HG03280 (cell line): ENCODE data around the gene UHMK1.
"Not testable (repeated sequence)": the region's sequence is repeated elsewhere in the genome, so short reads cannot be mapped to it uniquely, and the experiment has no call there.

ENCODE experiments used
- ATAC-seq: cut with Tn5 transposase; IDR thresholded peaks from one replicate; pipeline ENCODE4 v1.9.1; 2021; ENCODE audit warnings: mild to moderate bottlenecking, moderate library complexity; ENCODE audit not compliant: unreplicated experiment

UHMK1 gene

DNA sequence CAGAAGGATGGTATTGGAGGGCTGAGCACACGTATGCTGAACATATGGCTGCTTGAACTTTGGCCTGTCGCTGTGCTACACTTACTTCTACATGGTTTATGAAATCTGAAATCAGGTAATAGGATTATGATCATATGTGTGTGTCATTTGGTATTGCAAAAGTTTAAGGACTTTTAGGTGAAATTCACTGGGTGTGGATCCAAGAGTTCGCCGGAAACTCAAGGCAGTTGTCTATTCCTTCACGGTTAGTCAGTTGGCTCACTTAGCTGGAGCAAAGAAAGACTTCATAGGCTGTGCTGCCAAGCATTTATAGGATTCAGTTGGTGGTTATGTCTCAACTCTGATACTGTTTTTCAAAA lies 64.8 kb downstream of the UHMK1 start:
- ATAC-seq: no peak

DNA sequence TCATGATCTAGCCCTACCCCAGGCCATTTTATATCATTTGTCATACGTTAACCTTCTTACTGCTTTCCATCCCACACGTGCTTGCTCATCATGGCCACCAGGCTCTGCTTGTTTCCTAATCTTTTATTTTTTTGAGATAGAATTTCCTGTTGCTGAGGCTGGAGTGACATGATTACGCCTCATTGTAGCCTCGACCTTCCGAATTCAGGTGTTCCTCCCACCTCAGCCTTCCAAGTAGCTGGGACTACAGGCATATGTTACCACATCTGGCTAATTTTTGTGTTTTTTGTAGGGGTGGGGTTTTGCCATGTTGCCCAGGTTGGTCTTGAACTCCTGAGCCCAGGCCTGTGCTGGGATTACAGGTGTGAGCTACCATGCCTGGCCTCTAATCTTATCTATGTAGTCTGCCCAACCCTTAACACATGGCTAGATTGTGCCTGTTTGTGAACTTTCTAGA lies 67.2 kb downstream of the UHMK1 start:
- no peak for ATAC-seq

DNA sequence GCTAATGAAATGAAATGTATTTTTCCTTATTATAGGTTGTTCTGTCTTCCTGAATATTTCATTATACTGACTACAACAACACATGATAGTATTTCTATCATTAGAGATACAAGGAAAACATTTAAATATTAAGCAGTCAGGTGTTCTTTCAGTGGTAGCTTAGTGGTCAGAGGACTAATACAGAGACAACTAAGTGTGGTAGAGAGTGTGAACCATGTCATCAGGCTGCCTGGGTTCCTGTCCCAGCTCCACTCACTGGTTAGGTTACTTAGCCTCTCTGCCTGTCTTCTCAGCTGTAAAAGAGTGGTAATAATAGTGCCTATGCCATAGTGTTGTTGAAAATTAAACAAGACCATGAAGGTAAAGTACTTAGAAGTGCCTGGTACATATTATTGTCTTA lies 67.8 kb downstream of the UHMK1 start:
- ATAC-seq: no peak

DNA sequence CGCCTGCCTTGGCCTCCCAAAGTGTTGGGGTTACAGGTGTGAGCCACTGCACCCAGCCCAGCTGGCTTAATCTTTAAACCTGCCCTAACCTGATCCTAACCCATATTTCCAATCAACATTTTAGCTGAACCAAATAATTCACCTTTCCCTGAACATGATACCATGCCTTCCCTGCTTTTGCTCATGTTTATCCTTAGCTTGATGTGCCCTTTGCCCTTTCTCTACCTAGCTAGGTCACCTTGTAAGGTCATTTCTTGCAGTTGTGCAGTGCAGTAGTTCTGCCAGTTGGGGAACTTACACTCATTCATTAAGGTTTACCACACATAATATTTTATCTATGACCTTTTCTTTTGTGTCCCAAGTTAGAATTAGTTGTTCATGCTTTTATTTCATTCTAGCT lies 69.3 kb downstream of the UHMK1 start:
- no peak for ATAC-seq

DNA sequence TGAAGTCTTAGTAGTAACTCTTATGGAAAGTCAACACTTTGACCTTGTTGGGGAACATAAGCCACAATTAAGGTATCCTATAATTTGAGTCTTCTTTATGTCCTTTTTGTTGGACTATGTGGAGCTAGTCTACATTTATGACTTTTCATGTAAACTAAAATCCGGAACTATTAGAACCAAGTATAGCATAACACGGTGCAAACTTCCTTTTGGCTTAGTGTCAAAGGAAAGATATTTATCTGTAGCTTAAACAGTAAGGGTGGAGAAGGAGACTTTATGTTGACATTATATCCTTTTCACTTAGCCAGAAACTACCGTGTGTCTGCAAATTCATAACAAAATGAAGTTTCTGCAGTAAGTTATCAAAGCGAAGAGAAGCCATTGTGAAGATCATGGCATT lies 71.2 kb downstream of the UHMK1 start:
- ATAC-seq: no peak

DNA sequence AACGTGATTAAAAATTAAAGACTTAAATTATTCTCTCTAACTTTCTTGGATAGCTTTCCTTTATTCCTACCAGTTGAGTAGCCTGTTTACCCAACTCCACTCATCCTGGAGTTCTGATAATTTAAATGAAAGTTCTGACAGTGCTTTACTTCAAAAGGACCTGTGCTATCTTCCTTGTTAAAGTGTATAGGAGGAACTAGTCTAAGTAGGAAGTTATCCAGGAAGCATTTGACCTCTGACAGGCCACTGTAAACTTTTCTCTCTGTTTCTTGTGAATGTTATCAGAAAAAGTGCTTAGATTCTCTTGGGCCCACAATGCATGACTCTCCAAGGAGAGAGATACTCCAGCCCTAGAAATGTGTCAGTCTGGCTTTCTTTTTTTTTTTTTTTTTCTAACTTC lies 73.1 kb downstream of the UHMK1 start:
- ATAC-seq: no peak

DNA sequence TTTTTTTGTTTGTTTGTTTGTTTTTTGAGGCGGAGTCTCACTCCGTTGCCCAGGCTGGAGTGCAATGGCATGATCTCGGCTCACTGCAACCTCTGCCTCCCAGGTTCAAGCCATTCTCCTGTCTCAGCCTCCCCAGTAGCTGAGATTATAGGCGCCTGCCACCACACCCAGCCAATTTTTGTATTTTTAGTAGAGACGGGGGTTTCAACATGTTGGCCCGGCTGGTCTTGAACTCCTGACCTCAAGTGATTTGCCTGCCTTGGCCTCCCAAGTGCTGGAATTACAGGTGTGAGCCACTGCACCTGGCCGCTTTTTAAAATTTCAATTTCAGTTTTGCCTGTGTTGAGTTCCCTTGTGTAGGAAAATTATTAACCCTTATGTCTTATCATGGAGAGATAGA lies 73.5 kb downstream of the UHMK1 start:
- ATAC-seq: not testable (repeated sequence)

DNA sequence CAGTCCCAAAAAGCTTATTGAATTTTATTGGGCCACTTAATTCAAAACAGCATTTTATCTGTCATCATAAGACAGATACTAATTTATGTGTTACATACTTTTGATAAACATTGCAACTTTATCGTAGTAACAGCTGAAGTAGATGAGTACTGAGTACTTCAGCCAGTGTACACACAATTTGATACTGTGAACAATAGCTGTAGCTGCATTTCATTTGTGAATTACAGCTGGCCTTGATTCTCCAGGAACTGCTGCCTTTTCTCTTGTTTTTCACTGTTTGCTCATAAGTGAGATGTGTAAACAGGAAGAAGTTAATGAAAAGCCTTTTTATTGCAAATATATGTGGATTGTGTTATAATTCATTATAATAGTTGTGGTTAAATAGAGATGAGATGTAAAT lies 74.1 kb downstream of the UHMK1 start:
- no peak for ATAC-seq

DNA sequence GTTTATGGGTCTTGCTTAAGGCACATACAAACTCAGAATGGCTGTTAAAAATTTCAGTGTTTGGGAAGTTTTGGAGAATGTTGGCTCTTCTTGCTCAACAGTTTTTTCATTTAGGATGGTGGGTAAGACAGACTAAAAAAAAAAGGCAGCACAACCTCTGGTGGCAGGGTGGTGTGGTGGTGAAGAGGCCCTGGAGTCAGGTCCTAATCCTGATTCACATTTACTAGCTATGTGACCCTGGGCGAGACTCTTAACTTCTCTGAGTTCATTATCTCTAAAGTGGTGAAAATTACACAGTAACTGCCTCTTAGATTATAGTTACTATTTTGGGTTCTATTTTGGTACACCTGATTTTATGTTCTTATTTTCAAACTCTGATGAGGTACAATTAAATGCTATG lies 75.5 kb downstream of the UHMK1 start:
- no peak for ATAC-seq

DNA sequence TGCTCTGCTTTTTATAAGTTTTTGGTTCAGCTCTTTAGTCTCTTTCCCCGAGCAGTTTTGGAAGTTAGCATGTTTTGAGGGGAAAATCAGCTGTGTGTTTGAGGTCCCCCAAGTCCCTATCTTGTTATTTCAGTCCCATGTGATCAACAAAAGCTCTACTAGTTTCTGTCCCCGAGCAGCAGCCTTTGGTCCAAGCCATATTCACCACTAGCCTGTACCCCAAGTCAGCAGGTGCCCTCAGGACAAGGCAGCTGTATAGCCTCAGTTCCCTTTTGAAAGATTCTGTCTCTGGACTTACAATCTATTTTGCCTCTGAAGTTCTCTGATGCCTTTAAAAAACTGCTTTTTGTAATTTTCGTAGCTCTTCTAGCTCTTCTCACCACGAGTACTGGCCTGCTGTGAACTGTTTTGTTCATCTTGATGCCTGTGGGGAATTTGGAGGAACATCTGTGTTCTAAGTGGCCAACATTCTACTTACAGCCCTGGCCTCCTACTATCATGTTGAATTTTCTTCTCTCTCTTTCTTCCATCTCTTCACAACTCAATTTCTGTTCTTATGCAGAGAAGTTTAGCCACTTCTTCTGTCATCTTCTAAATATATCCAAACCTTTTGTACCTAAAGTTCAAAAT lies 80.6 kb downstream of the UHMK1 start:
- ATAC-seq: no peak

DNA sequence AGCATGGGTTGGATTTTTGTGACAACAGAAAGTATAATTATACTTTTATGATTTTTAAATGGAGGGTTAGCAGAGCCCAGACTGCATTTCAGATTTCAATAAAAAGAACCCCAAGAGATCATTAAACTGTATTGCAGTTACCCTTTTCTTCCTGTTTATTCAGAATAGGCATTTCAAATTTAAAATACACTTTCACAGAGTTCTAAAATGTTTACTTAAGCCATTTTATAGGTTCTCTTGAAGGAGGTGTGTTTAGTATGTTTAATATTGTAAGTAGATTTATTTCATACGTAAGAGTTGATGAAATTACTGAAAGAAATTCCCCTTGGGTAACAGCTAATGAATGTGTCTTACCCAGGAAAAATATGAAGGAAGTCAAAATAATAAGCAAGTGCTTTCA lies 81.3 kb downstream of the UHMK1 start:
- ATAC-seq: no peak
